Astrocyte (in vitro differentiated cells and primary cell): Measurements from ENCODE around the gene RAB26. TPM values are rescaled to one million over a fixed set of nuclear protein-coding genes. Genes with fewer than 3 reads are reported as not detected.
"Not testable (repeated sequence)": the region's sequence is repeated elsewhere in the genome, so short reads cannot be mapped to it uniquely, and the experiment has no call there.

ENCODE experiments used
- DNase-seq: peaks from one replicate; pipeline ENCODE4 v3.0.0-alpha.2; 2010; ENCODE audit warnings: low read depth
- FAIRE-seq: peaks from 2 replicates; lab custom pipeline; 2011; peaks lifted over from hg19 to GRCh38; lab: Jason Lieb, UNC
- H2AFZ ChIP-seq: 2 replicates; pipeline ENCODE4 v1.6.0; 2012; ENCODE audit warnings: low read depth, low read length, inconsistent platforms
- H3K27ac ChIP-seq: 2 replicates; pipeline ENCODE4 v1.5.1; 2011; ENCODE audit warnings: low read depth, low read length, inconsistent platforms
- H3K27me3 ChIP-seq: 2 replicates; pipeline ENCODE4 v1.6.0; 2011; ENCODE audit warnings: low read length, inconsistent platforms; ENCODE audit not compliant: insufficient read depth
- H3K36me3 ChIP-seq: 2 replicates; pipeline ENCODE4 v1.5.1; 2011; ENCODE audit warnings: low read length, inconsistent platforms; ENCODE audit not compliant: insufficient read depth
- H3K4me1 ChIP-seq: 2 replicates; pipeline ENCODE4 v1.5.1; 2011; ENCODE audit warnings: low read length, inconsistent platforms; ENCODE audit not compliant: insufficient read depth
- H3K4me2 ChIP-seq: 2 replicates; pipeline ENCODE4 v1.6.0; 2012; ENCODE audit warnings: low read length, inconsistent platforms
- H3K4me3 ChIP-seq: 2 replicates; pipeline ENCODE4 v1.5.1; 2011; ENCODE audit warnings: low read depth, mild to moderate bottlenecking, low read length, inconsistent platforms; ENCODE audit not compliant: insufficient read depth
- H3K79me2 ChIP-seq: 2 replicates; pipeline ENCODE4 v1.6.0; 2012; ENCODE audit warnings: mild to moderate bottlenecking, low read length, inconsistent platforms; ENCODE audit not compliant: insufficient read depth
- H3K9ac ChIP-seq: 2 replicates; pipeline ENCODE4 v1.6.0; 2012; ENCODE audit warnings: mild to moderate bottlenecking, low read length, inconsistent platforms
- H3K9me3 ChIP-seq: 2 replicates; pipeline ENCODE4 v1.5.1; 2012; ENCODE audit warnings: low read depth, mild to moderate bottlenecking, low read length, inconsistent platforms; ENCODE audit not compliant: insufficient read depth
- H4K20me1 ChIP-seq: 2 replicates; pipeline ENCODE4 v1.6.0; 2012; ENCODE audit warnings: low read length, inconsistent platforms; ENCODE audit not compliant: insufficient read depth
- H3K27ac Mint-ChIP-seq: one replicate; pipeline ENCODE4 v1.8.0; 2021; ENCODE audit warnings: mild to moderate bottlenecking, mixed read lengths; ENCODE audit not compliant: unreplicated experiment
- H3K27me3 Mint-ChIP-seq: one replicate; pipeline ENCODE4 v1.8.0; 2021; ENCODE audit warnings: low read depth, mixed read lengths; ENCODE audit not compliant: unreplicated experiment
- H3K36me3 Mint-ChIP-seq: one replicate; pipeline ENCODE4 v1.8.0; 2021; ENCODE audit warnings: low read depth, mixed read lengths; ENCODE audit not compliant: unreplicated experiment
- H3K4me1 Mint-ChIP-seq: one replicate; pipeline ENCODE4 v1.8.0; 2021; ENCODE audit warnings: low read depth, mixed read lengths; ENCODE audit not compliant: unreplicated experiment
- H3K4me3 Mint-ChIP-seq: one replicate; pipeline ENCODE4 v1.8.0; 2021; ENCODE audit warnings: mild to moderate bottlenecking, moderate library complexity, mixed read lengths; ENCODE audit not compliant: unreplicated experiment
- H3K9me3 Mint-ChIP-seq: one replicate; pipeline ENCODE4 v1.8.0; 2021; ENCODE audit warnings: mild to moderate bottlenecking, mixed read lengths; ENCODE audit not compliant: unreplicated experiment
- total RNA-seq: library from RNA; stranded (reverse); gene quantifications from 2 replicates; pipeline ENCODE4 v1.2.1, GENCODE V29; 2021

RAB26 gene
- total RNA-seq, 1 donor from 2014 or later: 1.4 TPM

GRCh38 chr16:2105291-2105690 is 43.1 kb upstream of the RAB26 start:
- not testable (repeated sequence) for FAIRE-seq, H3K36me3 ChIP-seq, H3K27ac Mint-ChIP-seq, H3K9me3 Mint-ChIP-seq, H3K4me3 Mint-ChIP-seq, H3K79me2 ChIP-seq, H3K4me1 Mint-ChIP-seq, H3K4me2 ChIP-seq, H3K9ac ChIP-seq, H3K36me3 Mint-ChIP-seq, H3K9me3 ChIP-seq, H3K4me3 ChIP-seq, DNase-seq, H3K27ac ChIP-seq, H3K4me1 ChIP-seq, H3K27me3 Mint-ChIP-seq, H4K20me1 ChIP-seq, H2AFZ ChIP-seq, H3K27me3 ChIP-seq

- not testable (repeated sequence) for H3K4me1 Mint-ChIP-seq, H3K4me1 ChIP-seq, H3K9me3 Mint-ChIP-seq, H2AFZ ChIP-seq, FAIRE-seq, H3K4me3 ChIP-seq, H4K20me1 ChIP-seq, H3K9me3 ChIP-seq, H3K36me3 Mint-ChIP-seq, H3K36me3 ChIP-seq, H3K9ac ChIP-seq, H3K4me2 ChIP-seq, H3K27me3 ChIP-seq, H3K27me3 Mint-ChIP-seq, H3K27ac Mint-ChIP-seq, H3K27ac ChIP-seq, H3K4me3 Mint-ChIP-seq, H3K79me2 ChIP-seq, DNase-seq
These were observed 42.7 kb upstream of the RAB26 start for GRCh38 chr16:2105769-2106168.

- not testable (repeated sequence) for FAIRE-seq, H3K9ac ChIP-seq, H3K36me3 Mint-ChIP-seq, H3K9me3 ChIP-seq, H3K4me2 ChIP-seq, H3K4me3 Mint-ChIP-seq, H3K27me3 Mint-ChIP-seq, H3K4me1 Mint-ChIP-seq, H3K79me2 ChIP-seq, H3K9me3 Mint-ChIP-seq, H3K27ac ChIP-seq, H3K27me3 ChIP-seq, H3K36me3 ChIP-seq, H4K20me1 ChIP-seq, H2AFZ ChIP-seq, H3K4me1 ChIP-seq, DNase-seq, H3K4me3 ChIP-seq, H3K27ac Mint-ChIP-seq
These were observed 42.2 kb upstream of the RAB26 start for GRCh38 chr16:2106211-2106610.

DNA sequence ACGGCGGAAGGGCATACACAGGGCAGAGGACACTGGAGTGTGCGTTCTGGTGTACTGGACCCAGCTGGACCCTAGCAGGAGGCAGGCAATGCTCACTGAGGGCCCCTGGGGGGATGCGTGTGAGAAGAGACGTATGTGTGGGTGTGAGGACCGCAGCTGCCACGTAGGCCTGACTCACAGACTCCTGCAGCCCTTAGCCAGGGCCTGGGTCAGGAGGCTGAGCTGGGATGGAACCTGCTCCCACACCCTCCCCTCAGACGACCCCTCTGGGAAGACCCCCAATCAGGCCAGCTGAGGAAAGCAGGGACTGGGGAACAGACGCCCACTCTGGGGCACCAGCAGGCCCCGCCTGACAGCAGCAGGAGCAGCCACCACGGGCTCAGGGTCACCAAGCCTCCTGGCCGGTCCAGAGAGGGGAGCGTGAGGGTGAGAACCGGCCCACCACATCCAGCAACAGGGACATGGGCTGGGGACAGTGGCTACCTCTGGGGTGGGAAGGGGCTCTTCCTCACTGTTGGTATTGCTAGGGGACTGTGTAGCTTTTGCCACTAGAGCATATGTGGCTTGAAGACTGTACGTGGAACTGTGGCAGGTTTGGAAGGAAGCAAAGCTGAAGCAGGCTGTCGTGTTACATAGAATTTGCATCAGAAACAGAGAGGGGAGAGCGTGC is 41.2 kb upstream of the RAB26 start:
- not testable (repeated sequence) for H3K27me3 ChIP-seq, H3K27ac Mint-ChIP-seq, FAIRE-seq, H2AFZ ChIP-seq, H3K9me3 Mint-ChIP-seq, H3K4me3 Mint-ChIP-seq, H3K36me3 ChIP-seq, H4K20me1 ChIP-seq, H3K36me3 Mint-ChIP-seq, H3K79me2 ChIP-seq, H3K9me3 ChIP-seq, H3K4me1 ChIP-seq, H3K4me3 ChIP-seq, H3K4me1 Mint-ChIP-seq, H3K27me3 Mint-ChIP-seq
- peak overlapping the region; percentile 78 for H3K9ac ChIP-seq
- peak; percentile 78 for DNase-seq
- H3K4me2 ChIP-seq: peak overlapping the region; percentile 53
- H3K27ac ChIP-seq: peak overlapping the region; percentile 82

- not testable (repeated sequence) for H3K36me3 Mint-ChIP-seq, H3K4me1 ChIP-seq, H3K27me3 Mint-ChIP-seq, H3K79me2 ChIP-seq, H4K20me1 ChIP-seq, H3K9me3 Mint-ChIP-seq, H3K27me3 ChIP-seq, H3K4me1 Mint-ChIP-seq, FAIRE-seq, DNase-seq, H2AFZ ChIP-seq, H3K36me3 ChIP-seq, H3K4me3 ChIP-seq, H3K27ac Mint-ChIP-seq, H3K4me3 Mint-ChIP-seq, H3K9me3 ChIP-seq, H3K4me2 ChIP-seq
- Histone ChIP-seq H3K27ac (peak overlapping the region; percentile 82), H3K9ac (peak overlapping the region; percentile 78)
These were observed 40.7 kb upstream of the RAB26 start for GRCh38 chr16:2107791-2108125.

- not testable (repeated sequence) for H3K36me3 Mint-ChIP-seq
These were observed 39.8 kb upstream of the RAB26 start for GRCh38 chr16:2108446-2109270.

More at GRCh38 chr16:2108446-2109270, 39.8 kb upstream of the RAB26 start:
- not testable (repeated sequence) for H3K36me3 ChIP-seq, H3K27me3 ChIP-seq, H3K27ac ChIP-seq, H3K9me3 Mint-ChIP-seq, H3K79me2 ChIP-seq, H3K27ac Mint-ChIP-seq, H3K4me1 ChIP-seq, H3K4me2 ChIP-seq, H3K27me3 Mint-ChIP-seq, H4K20me1 ChIP-seq, H3K9ac ChIP-seq, H3K4me3 ChIP-seq, DNase-seq, H3K9me3 ChIP-seq, FAIRE-seq, H3K4me1 Mint-ChIP-seq, H2AFZ ChIP-seq, H3K4me3 Mint-ChIP-seq
